ENCODE measurements around the gene ETFA.

The ETFA gene

GRCh38 chr15:76344893-76345582 lies 33.8 kb upstream of the ETFA start:
- in situ Hi-C loops (cut with MboI; ENCODE audit: low sequenced_read_pairs, unreplicated experiment), result no loop called here

GRCh38 chr15:76343313-76343996 lies 32.2 kb upstream of the ETFA start:
- DNase-seq (ENCODE audit: low spot score), result no peak
- in situ Hi-C loops (cut with MboI; ENCODE audit: low sequenced_read_pairs, unreplicated experiment), result no loop called here
- no peak for TF ChIP-seq CTCF (IDR thresholded peaks at IDR 0.05; ENCODE audit: borderline replicate concordance, control extremely low read depth, extremely low read depth, insufficient read depth, missing control alignments)

More at GRCh38 chr15:76344893-76345582, 33.8 kb upstream of the ETFA start:
- no peak for TF ChIP-seq CTCF (IDR thresholded peaks at IDR 0.05; ENCODE audit: borderline replicate concordance, control extremely low read depth, extremely low read depth, insufficient read depth, missing control alignments)
- DNase-seq (ENCODE audit: low spot score), result no peak

- in situ Hi-C loops (cut with MboI; ENCODE audit: low sequenced_read_pairs, unreplicated experiment), result no loop called here
- DNase-seq (ENCODE audit: low spot score), result peak; percentile 37
- no peak for TF ChIP-seq CTCF (IDR thresholded peaks at IDR 0.05; ENCODE audit: borderline replicate concordance, control extremely low read depth, extremely low read depth, insufficient read depth, missing control alignments)
Observed at GRCh38 chr15:76342382-76343201, 31.3 kb upstream of the ETFA start.

- peak; percentile 21 for DNase-seq (ENCODE audit: low spot score)
- in situ Hi-C loops (cut with MboI; ENCODE audit: low sequenced_read_pairs, unreplicated experiment), result no loop called here
- TF ChIP-seq CTCF (IDR thresholded peaks at IDR 0.05; ENCODE audit: borderline replicate concordance, control extremely low read depth, extremely low read depth, insufficient read depth, missing control alignments), result no peak
Observed at GRCh38 chr15:76342058-76342381, 30.8 kb upstream of the ETFA start.

- peak; percentile 41 for DNase-seq (ENCODE audit: low spot score)
- in situ Hi-C loops (cut with MboI; ENCODE audit: low sequenced_read_pairs, unreplicated experiment), result no loop called here
- no peak for TF ChIP-seq CTCF (IDR thresholded peaks at IDR 0.05; ENCODE audit: borderline replicate concordance, control extremely low read depth, extremely low read depth, insufficient read depth, missing control alignments)
Observed at GRCh38 chr15:76341366-76342057, 30.2 kb upstream of the ETFA start.

GRCh38 chr15:76340803-76341365 lies 29.6 kb upstream of the ETFA start:
- DNase-seq (ENCODE audit: low spot score), result peak; percentile 70
- peak; percentile 46 for TF ChIP-seq CTCF (IDR thresholded peaks at IDR 0.05; ENCODE audit: borderline replicate concordance, control extremely low read depth, extremely low read depth, insufficient read depth, missing control alignments)
- in situ Hi-C loops (cut with MboI; ENCODE audit: low sequenced_read_pairs, unreplicated experiment), result no loop called here

All from GM13976 (cell line).